GM18909 (cell line): ENCODE data around the gene RHBDF2.

Source experiments
- ATAC-seq: cut with Tn5 transposase; IDR thresholded peaks from one replicate; pipeline ENCODE4 v1.9.1; 2021; ENCODE audit warnings: mild to moderate bottlenecking; ENCODE audit not compliant: unreplicated experiment, poor library complexity

Gene RHBDF2

DNA sequence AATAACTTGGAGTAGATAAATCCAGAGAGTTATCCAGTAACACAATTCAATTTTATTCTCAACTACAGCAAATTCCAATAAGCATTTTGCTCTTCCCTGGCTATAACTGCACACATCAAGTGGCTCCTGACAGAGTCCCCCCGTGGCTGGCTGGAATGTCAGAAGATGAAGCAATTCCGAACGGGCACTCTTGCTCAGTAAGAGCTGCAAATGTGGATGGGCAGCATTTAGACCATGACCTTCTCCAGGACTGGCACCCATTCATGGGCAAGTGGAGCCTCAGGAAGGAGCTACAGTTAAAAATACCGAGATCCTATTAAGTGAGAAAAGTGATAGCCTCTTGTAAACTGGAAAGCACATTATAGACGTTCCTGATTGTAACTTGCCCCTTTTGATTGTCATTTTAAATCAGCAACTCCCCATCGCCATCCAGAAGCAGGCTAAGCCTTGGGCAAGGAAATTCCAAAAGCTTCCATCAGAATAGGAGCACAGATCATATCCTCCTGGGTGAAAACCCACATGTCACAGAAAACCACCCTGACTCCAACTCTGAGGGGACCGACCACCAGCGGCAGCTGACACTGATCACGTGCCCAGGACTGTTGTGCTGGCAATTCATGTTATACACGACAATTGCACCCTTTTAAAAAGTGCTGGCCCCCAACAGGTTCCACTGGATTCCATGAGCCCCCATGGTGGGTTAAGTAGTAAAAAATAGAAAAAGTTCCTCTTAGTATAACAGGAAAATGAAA, 55.4 kb downstream of the RHBDF2 start:
- ATAC-seq, result no peak

DNA sequence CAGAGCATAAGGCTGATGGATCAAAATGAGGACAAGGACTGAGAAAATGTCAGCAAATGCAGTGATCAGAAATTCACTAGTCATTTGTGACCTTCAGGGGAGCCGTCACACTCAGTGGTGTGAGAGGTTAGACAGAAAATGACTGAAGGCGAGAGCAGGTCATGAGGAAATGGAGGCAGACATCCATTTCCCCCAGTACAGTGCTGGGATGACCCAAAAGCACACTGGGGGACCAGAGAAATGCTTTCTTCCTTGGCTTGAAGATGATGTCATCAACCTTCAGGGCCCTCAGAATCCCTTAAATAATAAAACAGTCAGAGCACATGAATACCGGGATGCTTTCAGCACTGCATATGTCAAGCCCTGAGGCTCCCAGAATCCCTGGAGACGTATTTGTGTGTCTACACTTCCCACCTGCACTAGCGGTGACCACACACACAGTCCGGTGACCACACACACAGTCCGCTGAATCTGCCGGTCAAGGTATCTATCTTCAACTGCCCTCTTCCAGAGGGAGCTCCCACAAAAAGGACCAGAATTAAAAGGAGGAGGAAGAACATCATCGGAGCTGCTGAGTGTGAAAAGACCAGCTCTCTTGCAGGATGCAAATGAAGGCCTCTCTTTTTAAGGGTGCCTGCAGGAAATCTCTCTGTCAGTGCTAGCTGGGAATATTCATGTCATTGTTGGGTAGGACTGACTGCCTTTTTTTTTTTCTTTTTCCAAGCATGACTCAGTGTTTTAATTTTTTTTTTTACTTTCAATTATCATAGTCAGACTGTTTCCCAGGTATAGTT, 56.5 kb downstream of the RHBDF2 start:
- no peak for ATAC-seq

DNA sequence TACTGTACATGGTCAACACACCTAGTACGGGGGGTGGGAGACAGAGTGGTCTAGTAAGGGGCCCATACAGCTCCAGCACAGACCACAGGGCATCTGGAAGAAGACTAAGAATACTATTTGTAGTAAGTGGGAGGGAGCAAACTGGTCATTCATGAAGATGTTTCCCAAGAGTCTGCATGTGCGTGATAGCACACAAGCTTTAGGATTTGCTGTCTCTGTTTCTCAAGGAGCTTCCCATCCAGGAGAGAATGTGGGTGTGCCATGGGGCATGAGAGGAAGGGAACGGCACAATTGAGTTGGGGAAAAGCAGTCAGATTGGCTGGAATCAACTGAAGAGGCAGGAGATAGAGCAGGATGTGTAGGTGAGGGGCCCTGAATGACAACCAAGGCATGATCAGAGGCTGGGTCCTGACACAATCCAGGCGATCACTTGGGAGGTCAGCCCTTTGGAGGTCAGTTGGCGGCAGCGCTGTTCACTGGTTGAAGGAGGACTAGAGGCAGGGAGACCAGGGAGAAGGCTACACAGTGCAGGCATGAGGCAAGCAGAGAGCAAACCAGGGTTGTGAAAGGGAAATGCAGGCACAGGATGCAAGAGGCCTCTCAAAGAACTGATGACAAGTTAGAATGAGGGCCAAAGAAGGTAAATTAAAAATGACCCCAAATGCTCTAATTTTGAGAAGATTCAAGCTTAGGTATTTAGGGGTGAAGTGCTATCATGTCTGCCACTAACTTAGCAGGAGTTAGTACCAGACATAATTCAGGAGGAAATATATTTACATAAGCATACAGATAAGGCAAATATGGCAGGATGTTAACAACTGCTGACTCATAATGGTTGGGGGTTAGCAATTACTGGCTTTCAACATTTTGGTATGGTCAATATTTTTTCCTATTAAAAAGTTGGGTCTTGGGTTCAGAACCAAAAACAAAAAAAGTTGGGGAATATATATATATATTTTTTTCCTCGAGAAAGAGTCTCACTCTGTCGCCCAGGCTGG, 58.6 kb downstream of the RHBDF2 start:
- ATAC-seq, result no peak

GRCh38 chr17:76441686-76442340, 59.4 kb downstream of the RHBDF2 start:
- ATAC-seq, result no peak

DNA sequence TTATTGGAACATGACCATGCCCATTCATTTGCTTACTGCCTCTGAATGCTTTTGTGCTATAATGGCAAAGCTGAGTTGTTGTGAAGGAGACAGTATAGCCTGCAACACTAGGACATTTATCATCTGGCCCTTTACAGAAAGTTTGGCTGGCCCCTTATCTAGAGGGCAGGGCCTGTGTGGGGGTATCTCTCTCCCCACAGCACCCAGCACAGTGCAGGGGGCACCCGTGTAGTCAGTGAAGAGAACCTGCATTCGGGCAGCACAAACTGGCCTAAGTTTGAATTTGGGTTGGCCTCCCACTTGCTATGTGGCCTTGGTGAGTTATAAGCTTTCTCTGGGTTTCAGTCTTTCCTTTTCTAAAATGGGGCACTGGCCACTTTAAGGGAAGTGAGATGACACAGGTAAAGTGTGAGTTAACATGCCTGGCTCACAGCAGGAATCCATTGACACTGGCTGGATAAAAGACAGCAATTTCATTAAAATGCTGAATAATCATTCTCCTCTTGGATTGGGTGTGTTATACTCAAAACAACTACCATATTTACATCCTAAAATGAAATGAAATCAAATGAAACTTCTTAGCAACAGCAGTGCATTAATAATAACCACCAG, 60.4 kb downstream of the RHBDF2 start:
- ATAC-seq, result no peak

DNA sequence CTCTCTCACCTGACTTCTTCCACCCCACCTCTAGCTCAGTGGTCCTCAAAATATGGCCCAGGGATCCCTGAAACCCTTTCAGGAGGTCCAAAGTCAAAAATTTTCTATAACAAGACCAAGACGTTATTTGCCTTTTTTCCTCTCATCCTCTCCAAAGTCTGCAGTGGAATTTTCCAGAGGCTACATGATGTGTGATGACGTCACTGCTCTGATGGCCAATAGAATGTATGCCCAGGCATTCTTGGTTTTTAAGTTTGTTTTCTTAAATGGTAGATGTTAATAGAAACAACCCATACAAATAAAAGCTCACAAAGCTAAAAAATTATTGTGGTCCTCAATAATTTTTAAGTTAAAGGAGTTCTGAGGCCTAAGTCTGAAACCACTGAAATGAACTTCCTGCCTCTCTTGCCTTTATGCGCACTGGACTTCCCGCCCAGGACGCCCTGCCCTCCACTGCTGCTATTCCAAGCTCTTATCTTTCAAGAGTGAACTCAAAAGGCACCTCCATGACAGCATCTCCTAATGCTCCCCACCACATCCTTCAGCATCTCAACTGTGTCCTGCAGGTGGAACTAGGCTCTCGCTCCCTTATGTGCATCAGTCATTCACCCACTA, 61.8 kb downstream of the RHBDF2 start:
- ATAC-seq, result no peak

DNA sequence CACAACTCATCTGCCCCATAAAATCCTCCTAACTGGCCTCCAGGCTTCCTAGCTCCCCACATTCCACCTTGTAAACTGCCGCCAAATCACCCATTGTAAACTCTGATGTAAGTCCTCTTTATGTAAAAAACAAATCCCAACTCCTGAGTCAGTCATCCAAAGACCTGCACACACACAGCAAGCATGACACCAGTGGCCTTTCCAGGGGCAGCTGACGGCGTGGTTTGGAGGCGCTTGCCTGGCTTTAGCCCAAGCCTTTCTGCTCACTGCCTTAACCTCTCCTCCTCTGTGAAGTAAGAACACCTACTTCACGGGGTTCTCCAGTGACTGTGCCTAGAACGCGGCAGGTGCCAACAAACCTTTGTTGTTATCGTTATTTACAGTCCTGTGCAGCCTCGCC, 62.3 kb downstream of the RHBDF2 start:
- ATAC-seq, result no peak

DNA sequence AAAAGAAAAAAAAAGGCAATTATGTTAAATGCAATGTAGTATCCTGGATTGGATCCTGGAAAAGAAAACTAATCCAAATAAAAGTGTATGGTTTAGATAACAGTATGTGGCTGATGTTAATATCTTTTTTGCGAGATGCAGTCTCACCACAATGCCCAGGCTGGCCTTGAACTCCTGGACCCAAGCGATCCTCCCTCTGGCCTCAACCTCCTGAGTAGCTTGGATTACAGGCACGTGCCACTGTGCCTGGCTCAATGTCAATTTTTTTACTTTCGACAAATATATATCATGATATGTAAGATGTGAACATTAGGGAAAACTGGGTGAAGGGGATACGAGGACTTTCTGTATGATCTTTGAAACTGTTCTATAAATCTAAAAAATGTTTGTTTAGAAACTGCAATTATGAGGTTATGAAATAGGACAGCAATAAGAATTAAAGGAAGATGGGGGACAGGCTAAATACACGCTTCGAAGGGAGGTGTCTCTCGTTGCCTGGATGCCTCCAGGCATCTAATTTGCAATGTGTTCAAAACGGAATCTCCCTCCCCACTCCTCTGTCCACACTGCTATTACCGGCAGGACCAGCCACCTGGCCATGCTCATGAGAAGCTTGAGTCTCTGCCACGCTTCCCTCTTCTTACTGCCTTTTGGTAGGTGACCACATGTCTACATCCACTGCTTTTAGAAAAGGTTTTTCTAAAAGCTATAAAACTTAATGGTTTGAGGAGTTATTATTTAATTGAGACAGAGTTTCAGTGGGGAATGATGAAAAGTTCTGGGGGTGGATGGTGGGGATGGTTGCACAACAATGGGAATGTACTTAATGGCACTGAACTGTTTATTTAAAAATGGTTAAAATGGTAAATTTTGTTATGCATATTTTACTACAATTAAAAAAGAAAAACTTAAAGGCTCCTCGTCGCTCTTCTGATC, 63.5 kb downstream of the RHBDF2 start:
- ATAC-seq, result no peak

- no peak for ATAC-seq
Observed at GRCh38 chr17:76435751-76436150, 65.5 kb downstream of the RHBDF2 start.

DNA sequence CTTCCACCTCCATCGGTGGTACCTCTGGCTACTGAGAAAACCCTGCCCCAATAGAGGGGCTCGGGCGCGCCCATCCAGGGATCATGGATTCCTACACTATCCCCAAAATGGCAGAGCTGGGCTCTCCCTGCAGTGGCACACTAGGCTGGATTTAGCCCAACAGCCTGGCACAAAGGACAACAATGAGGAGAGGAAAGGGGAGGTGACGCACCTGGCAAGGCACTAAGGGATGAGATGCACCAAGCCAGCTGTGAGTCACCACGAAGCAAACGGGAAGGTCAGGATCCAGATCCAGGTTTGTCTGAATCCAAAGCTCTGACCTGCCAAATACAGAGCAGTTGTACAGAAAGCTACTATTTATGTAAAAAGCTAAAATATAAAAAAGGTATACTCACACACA, 66.4 kb downstream of the RHBDF2 start:
- ATAC-seq, result no peak

DNA sequence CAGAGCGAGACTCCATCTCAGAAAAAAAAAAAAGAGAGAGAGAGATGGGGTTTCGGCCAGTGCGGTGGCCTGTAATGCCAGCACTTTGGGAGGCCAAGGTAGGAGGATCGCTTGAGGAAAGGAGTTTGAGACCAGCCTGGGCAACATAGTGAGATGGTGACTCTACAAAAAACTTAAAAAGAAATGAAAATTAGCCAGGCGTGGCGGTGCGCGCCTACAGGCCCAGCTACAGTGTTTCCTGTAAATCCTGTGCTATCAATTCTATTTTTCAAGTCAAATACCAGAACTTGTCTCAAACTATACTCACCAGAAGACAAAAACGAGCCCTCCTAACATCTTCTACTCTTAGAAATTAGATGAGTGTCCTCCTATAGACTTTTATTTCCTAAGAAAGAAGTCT, 67.5 kb downstream of the RHBDF2 start:
- no peak for ATAC-seq

- no peak for ATAC-seq
Observed at GRCh38 chr17:76432712-76433336, 68.4 kb downstream of the RHBDF2 start.

GRCh38 chr17:76432004-76432403, 69.2 kb downstream of the RHBDF2 start:
- no peak for ATAC-seq

GRCh38 chr17:76431509-76431908, 69.7 kb downstream of the RHBDF2 start:
- no peak for ATAC-seq

DNA sequence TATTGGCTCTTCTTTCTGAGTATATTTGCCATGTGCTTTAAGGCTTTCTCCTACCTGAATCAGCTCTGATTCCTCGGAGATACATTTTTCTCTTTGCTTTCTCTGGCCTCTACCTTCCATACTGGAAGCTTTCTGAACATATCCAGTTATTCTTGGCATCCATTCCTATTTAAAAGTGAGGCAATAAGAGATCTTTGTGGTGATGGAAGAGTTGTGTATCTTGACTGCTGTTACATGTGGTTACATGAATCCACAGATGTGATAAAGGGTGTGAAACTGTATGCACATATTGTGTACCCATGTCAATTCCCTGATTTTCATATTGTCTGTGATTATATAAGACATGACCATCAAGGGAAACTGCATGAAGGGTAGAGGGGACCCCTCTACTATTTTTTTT, 72.7 kb downstream of the RHBDF2 start:
- no peak for ATAC-seq

DNA sequence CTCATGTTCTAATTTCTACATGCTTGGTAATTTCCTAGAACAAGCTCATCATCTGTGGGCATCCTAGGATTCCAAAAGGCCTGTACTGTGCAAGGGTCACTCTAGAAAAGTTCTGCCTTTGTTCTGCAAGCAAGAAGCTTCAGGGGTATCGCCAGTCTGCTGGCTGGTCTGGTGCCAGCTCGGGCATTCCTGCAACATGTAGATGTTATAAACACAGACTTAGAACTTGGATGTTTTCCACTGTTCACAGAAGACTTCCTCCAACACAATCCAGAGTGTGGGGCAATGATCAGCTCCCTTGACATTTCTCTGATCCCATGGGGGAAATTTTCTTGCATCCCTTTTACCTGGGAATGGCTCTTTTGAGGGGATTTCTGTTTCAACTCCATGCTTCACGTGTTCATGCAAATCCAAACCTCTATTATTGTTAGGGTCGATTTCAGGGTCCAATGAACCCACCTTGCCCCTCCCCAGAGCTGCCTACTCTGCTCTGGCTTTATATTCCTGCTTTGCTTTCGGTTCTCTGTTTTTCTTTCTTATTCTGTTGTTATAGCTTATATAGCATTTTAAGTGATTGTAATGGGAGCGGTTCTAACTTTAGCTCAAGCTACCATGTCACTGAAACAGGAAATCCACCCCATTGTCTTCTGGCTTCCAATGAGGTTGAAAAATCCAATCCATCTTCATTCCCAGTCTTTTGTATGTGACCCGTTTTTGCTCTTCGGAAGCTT, 73.6 kb downstream of the RHBDF2 start:
- ATAC-seq, result no peak

DNA sequence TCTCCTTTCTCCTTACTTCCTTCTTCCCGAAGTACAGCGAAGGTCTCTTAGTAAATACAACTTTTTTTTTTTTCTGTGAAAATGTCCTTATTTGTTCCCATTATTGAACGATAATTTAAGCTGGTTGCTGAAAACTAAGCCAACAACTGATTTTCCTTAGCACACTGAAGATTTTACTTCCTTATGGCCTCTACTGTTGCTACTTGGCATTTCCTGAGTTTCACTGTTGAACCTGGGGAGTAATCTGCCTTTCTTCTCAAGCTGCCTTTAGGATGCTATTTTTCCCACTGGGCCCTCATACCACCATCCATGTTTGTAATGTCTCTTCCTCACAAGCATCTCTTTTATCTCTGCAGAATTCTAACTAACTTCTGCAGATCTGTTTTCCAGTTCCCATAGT, 74.4 kb downstream of the RHBDF2 start:
- no peak for ATAC-seq
